WERI-Rb-1 (cell line): ENCODE measurements around the gene DHRS4.
A peak's percentile ranks its signal among the peaks of the same experiment; 100 is the strongest.
"Not testable (repeated sequence)": the region's sequence is repeated elsewhere in the genome, so short reads cannot be mapped to it uniquely, and the experiment has no call there.

Experiments used
- DNase-seq: peaks from one replicate; pipeline ENCODE4 v3.0.0-alpha.2; 2020
- H3K27ac ChIP-seq: fragments of 250-450 bp; sonication (Bioruptor Pico); 2 replicates; pipeline ENCODE4 v1.5.1; 2020; ENCODE audit warnings: mild to moderate bottlenecking, moderate library complexity
- H3K27me3 ChIP-seq: fragments of 250-450 bp; sonication (Bioruptor Pico); 2 replicates; pipeline ENCODE4 v1.5.1; 2021; ENCODE audit warnings: mild to moderate bottlenecking, low read depth, moderate library complexity; ENCODE audit not compliant: insufficient read depth, severe bottlenecking
- H3K36me3 ChIP-seq: fragments of 250-450 bp; sonication (Bioruptor Pico); 2 replicates; pipeline ENCODE4 v1.5.1; 2020; ENCODE audit warnings: mild to moderate bottlenecking, moderate library complexity
- H3K4me3 ChIP-seq: 2 replicates; pipeline ENCODE4 v1.5.1; 2011; ENCODE audit warnings: low read depth, mild to moderate bottlenecking, control low read depth, low read length
- H3K9me3 ChIP-seq: fragments of 250-450 bp; sonication (Bioruptor Pico); 2 replicates; pipeline ENCODE4 v1.5.1; 2021; ENCODE audit warnings: mild to moderate bottlenecking, moderate library complexity; ENCODE audit not compliant: severe bottlenecking

DHRS4 gene

GRCh38 chr14:23954965-23955364, 1.4 kb downstream of the DHRS4 start:
- not testable (repeated sequence) for H3K4me3 ChIP-seq, DNase-seq, H3K27ac ChIP-seq, H3K36me3 ChIP-seq, H3K27me3 ChIP-seq, H3K9me3 ChIP-seq

- not testable (repeated sequence) for H3K27me3 ChIP-seq, H3K27ac ChIP-seq, H3K9me3 ChIP-seq, H3K36me3 ChIP-seq, DNase-seq, H3K4me3 ChIP-seq
Measured at GRCh38 chr14:23955811-23956210, 2.2 kb downstream of the DHRS4 start.

GRCh38 chr14:23957913-23958569, 4.5 kb downstream of the DHRS4 start:
- DNase-seq, result not testable (repeated sequence)

GRCh38 chr14:23960899-23961298, 7.3 kb downstream of the DHRS4 start:
- not testable (repeated sequence) for DNase-seq, H3K27me3 ChIP-seq, H3K36me3 ChIP-seq, H3K27ac ChIP-seq, H3K4me3 ChIP-seq, H3K9me3 ChIP-seq

More at GRCh38 chr14:23957913-23958569, 4.5 kb downstream of the DHRS4 start:
- not testable (repeated sequence) for H3K9me3 ChIP-seq, H3K27me3 ChIP-seq, H3K36me3 ChIP-seq, H3K27ac ChIP-seq, H3K4me3 ChIP-seq

- DNase-seq, H3K27me3 ChIP-seq: not testable (repeated sequence)
Measured at GRCh38 chr14:23961704-23962103, 8.1 kb downstream of the DHRS4 start.

GRCh38 chr14:23969130-23969480, 15.5 kb downstream of the DHRS4 start:
- not testable (repeated sequence) for H3K36me3 ChIP-seq, H3K9me3 ChIP-seq, DNase-seq, H3K4me3 ChIP-seq, H3K27ac ChIP-seq, H3K27me3 ChIP-seq

More at GRCh38 chr14:23961704-23962103, 8.1 kb downstream of the DHRS4 start:
- not testable (repeated sequence) for H3K4me3 ChIP-seq, H3K9me3 ChIP-seq, H3K27ac ChIP-seq, H3K36me3 ChIP-seq

GRCh38 chr14:23969481-23970282, 16.1 kb downstream of the DHRS4 start:
- peak overlapping the region; percentile 29 for H3K4me3 ChIP-seq
- DNase-seq, result peak; percentile 40
- H3K36me3 ChIP-seq, H3K27me3 ChIP-seq, H3K27ac ChIP-seq, H3K9me3 ChIP-seq: not testable (repeated sequence)

- not testable (repeated sequence) for H3K36me3 ChIP-seq, H3K27ac ChIP-seq, H3K27me3 ChIP-seq, H3K9me3 ChIP-seq, DNase-seq, H3K4me3 ChIP-seq
Measured at GRCh38 chr14:23970283-23970659, 16.7 kb downstream of the DHRS4 start.

GRCh38 chr14:23973178-23973577, 19.6 kb downstream of the DHRS4 start:
- not testable (repeated sequence) for H3K27ac ChIP-seq, H3K36me3 ChIP-seq, H3K27me3 ChIP-seq, H3K4me3 ChIP-seq, H3K9me3 ChIP-seq, DNase-seq

- not testable (repeated sequence) for H3K9me3 ChIP-seq, DNase-seq, H3K36me3 ChIP-seq, H3K27me3 ChIP-seq, H3K27ac ChIP-seq, H3K4me3 ChIP-seq
Measured at GRCh38 chr14:23974041-23974440, 20.5 kb downstream of the DHRS4 start.

- not testable (repeated sequence) for H3K4me3 ChIP-seq, DNase-seq, H3K27ac ChIP-seq, H3K36me3 ChIP-seq, H3K9me3 ChIP-seq, H3K27me3 ChIP-seq
Measured at GRCh38 chr14:23977208-23977607, 23.6 kb downstream of the DHRS4 start.

GRCh38 chr14:23981951-23982813, 28.6 kb downstream of the DHRS4 start:
- not testable (repeated sequence) for DNase-seq, H3K9me3 ChIP-seq, H3K36me3 ChIP-seq, H3K27ac ChIP-seq, H3K4me3 ChIP-seq, H3K27me3 ChIP-seq
